Natural killer cell (primary cell): ENCODE measurements around the gene JAZF1. TPM values are rescaled to one million over a fixed set of nuclear protein-coding genes. Genes with fewer than 3 reads are reported as not detected.

ENCODE experiments used
- ATAC-seq, 3 donors: fragments of 150-1000 bp in 2 of 3; fragments of 200-7000 bp in 1 of 3; cut with Tn5 transposase; 1 replicate in 1 of 3; 2 replicates in 2 of 3; pipeline ENCODE4 v1.10.0; 2021; ENCODE audit warnings: mild to moderate bottlenecking in 2 of 3, moderate library complexity in 2 of 3
- DNase-seq, 2 donors: peaks; one replicate each; pipeline versions ENCODE4 v3.0.0 to v3.0.0-alpha.2; 2013 to 2021; ENCODE audit warnings: mixed read lengths in 1 of 2
- H3K27ac ChIP-seq: one replicate; pipeline ENCODE4 v1.5.1; 2013; ENCODE audit warnings: mild to moderate bottlenecking, low read length
- H3K27me3 ChIP-seq: one replicate; pipeline ENCODE4 v1.6.1; 2013; ENCODE audit warnings: low read length; ENCODE audit not compliant: control insufficient read depth, insufficient read depth
- H3K36me3 ChIP-seq: one replicate; pipeline ENCODE4 v1.6.1; 2013; ENCODE audit warnings: low read length; ENCODE audit not compliant: control insufficient read depth, insufficient read depth
- H3K4me1 ChIP-seq: one replicate; pipeline ENCODE4 v1.6.1; 2013; ENCODE audit warnings: low read length; ENCODE audit not compliant: control insufficient read depth, insufficient read depth
- H3K4me3 ChIP-seq: one replicate; pipeline ENCODE4 v1.5.1; 2013; ENCODE audit warnings: low read length
- H3K9me3 ChIP-seq: one replicate; pipeline ENCODE4 v1.6.1; 2013; ENCODE audit warnings: low read length; ENCODE audit not compliant: control insufficient read depth, insufficient read depth
- H3K27ac Mint-ChIP-seq, 2 donors: one replicate each; pipeline ENCODE4 v1.8.0; 2022; ENCODE audit warnings: mild to moderate bottlenecking in 2 of 2, mixed read lengths in 2 of 2, moderate library complexity in 1 of 2
- H3K27me3 Mint-ChIP-seq, 2 donors: one replicate each; pipeline ENCODE4 v1.8.0; 2022; ENCODE audit warnings: low read depth in 2 of 2, mixed read lengths in 2 of 2
- H3K36me3 Mint-ChIP-seq: one replicate; pipeline ENCODE4 v1.8.0; 2022; ENCODE audit warnings: mixed read lengths
- H3K4me1 Mint-ChIP-seq, 2 donors: one replicate each; pipeline ENCODE4 v1.8.0; 2022; ENCODE audit warnings: mixed read lengths in 2 of 2
- H3K4me3 Mint-ChIP-seq: one replicate; pipeline ENCODE4 v1.8.0; 2022; ENCODE audit warnings: mild to moderate bottlenecking, moderate library complexity, mixed read lengths
- H3K9me3 Mint-ChIP-seq, 2 donors: one replicate each; pipeline ENCODE4 v1.8.0; 2022; ENCODE audit warnings: mixed read lengths in 2 of 2
- CTCF ChIP-seq: fragments of 200-600 bp; IDR thresholded peaks from one replicate; pipeline ENCODE4 v1.8.0; 2022; ENCODE audit warnings: antibody characterized with exemption
- WGBS: methylation state at CpG from one replicate; pipeline ENCODE4 v1.1.7; 2013; ENCODE audit warnings: missing lambda C conversion rate; ENCODE audit not compliant: insufficient coverage; 5-methylcytosine and 5-hydroxymethylcytosine counted together
- intact Hi-C: fragments of 100-400 bp; cut with micrococcal nuclease; formaldehyde crosslinking; loops from one replicate; pipeline ENCODE4 v1.14.2; 2022
- total RNA-seq, 4 donors: library from RNA; stranded (reverse); fragments of 120-200 nt in 1 of 4; gene quantifications; one replicate each; pipeline versions ENCODE4 v1.2.3 to v1.2.4, GENCODE V29; 2013 to 2022

The JAZF1 gene
- total RNA-seq, 3 donors from 2014 or later (not counting 1 experiment from before 2014, with no cell fraction given) = 82.5 to 89.7 (median 87.6) TPM

- DNase-seq (peak in 1 of 2 donors; percentile 9), ATAC-seq (peak; percentile 45 to 73 (median 67))
- H3K36me3 Mint-ChIP-seq = no peaks in the 10 kb centered on the region
- Histone ChIP-seq H3K36me3 (no peaks in the 10 kb centered on the region), H3K27ac (no peak overlapping the region), H3K27me3 (no peaks in the 10 kb centered on the region), H3K4me1 (peaks cover 8% of the 10 kb centered on the region), H3K4me3 (no peak overlapping the region), H3K9me3 (no peaks in the 10 kb centered on the region)
- no peak for TF ChIP-seq CTCF
- peaks cover 40% of the 10 kb centered on the region in 2 donors for H3K4me1 Mint-ChIP-seq
- intact Hi-C loops = no loop called here
- WGBS = 86% methylated on average over 5 of the region's 5 CpGs
- peak overlapping the region; percentile 67 to 75 for H3K27ac Mint-ChIP-seq
- H3K27me3 Mint-ChIP-seq = no peaks in the 10 kb centered on the region
- no peaks in the 10 kb centered on the region for H3K9me3 Mint-ChIP-seq
- peak overlapping the region; percentile 50 for H3K4me3 Mint-ChIP-seq
Measured at GRCh38 chr7:28190077-28190710, 9.6 kb upstream of the JAZF1 start.

- intact Hi-C loops = no loop called here
- Histone ChIP-seq H3K27me3 (no peaks in the 10 kb centered on the region), H3K36me3 (no peaks in the 10 kb centered on the region), H3K27ac (no peak overlapping the region), H3K4me3 (no peak overlapping the region), H3K9me3 (no peaks in the 10 kb centered on the region), H3K4me1 (peaks cover 6% of the 10 kb centered on the region)
- H3K27ac Mint-ChIP-seq = no peak overlapping the region
- TF ChIP-seq CTCF = no peak
- H3K9me3 Mint-ChIP-seq = no peaks in the 10 kb centered on the region
- DNase-seq (no peak), ATAC-seq (no peak)
- no peak overlapping the region for H3K4me3 Mint-ChIP-seq
- H3K4me1 Mint-ChIP-seq = peaks cover 28 to 48% of the 10 kb centered on the region in 2 donors
- 97% methylated on average over 6 of the region's 7 CpGs for WGBS
- H3K27me3 Mint-ChIP-seq = no peaks in the 10 kb centered on the region
- no peaks in the 10 kb centered on the region for H3K36me3 Mint-ChIP-seq
Measured at GRCh38 chr7:28187012-28187411, 6.4 kb upstream of the JAZF1 start.

- H3K9me3 Mint-ChIP-seq = no peaks in the 10 kb centered on the region
- 97% methylated on average over 4 of the region's 5 CpGs for WGBS
- Histone ChIP-seq H3K9me3 (no peaks in the 10 kb centered on the region), H3K27me3 (no peaks in the 10 kb centered on the region), H3K4me1 (peaks cover 20% of the 10 kb centered on the region), H3K4me3 (no peak overlapping the region), H3K27ac (no peak overlapping the region), H3K36me3 (no peaks in the 10 kb centered on the region)
- no peak for DNase-seq
- peaks cover 22 to 36% of the 10 kb centered on the region in 2 donors for H3K4me1 Mint-ChIP-seq
- no peak overlapping the region for H3K4me3 Mint-ChIP-seq
- H3K27me3 Mint-ChIP-seq = no peaks in the 10 kb centered on the region
- TF ChIP-seq CTCF = no peak
- no peak for ATAC-seq
- intact Hi-C loops = no loop called here
- H3K36me3 Mint-ChIP-seq = no peaks in the 10 kb centered on the region
- H3K27ac Mint-ChIP-seq = peak overlapping the region in 1 of 2 donors; percentile 93
Measured at GRCh38 chr7:28183627-28184026, 3.0 kb upstream of the JAZF1 start.

- no peaks in the 10 kb centered on the region for H3K9me3 ChIP-seq
- H3K4me1 ChIP-seq = peaks cover 20% of the 10 kb centered on the region
- no peaks in the 10 kb centered on the region for H3K9me3 Mint-ChIP-seq
- ATAC-seq (no peak), DNase-seq (no peak)
- peak overlapping the region; percentile 90 for H3K4me3 Mint-ChIP-seq
- no peaks in the 10 kb centered on the region for H3K36me3 ChIP-seq
- TF ChIP-seq CTCF = no peak
- 42% methylated on average over 2 of the region's 2 CpGs for WGBS
- intact Hi-C loops = no loop called here
- peak overlapping the region; percentile 93 to 98 for H3K27ac Mint-ChIP-seq
- H3K36me3 Mint-ChIP-seq = no peaks in the 10 kb centered on the region
- H3K27me3 Mint-ChIP-seq = no peaks in the 10 kb centered on the region
- no peak overlapping the region for H3K27ac ChIP-seq
- H3K4me1 Mint-ChIP-seq = peaks cover 35 to 48% of the 10 kb centered on the region in 2 donors
- H3K27me3 ChIP-seq = no peaks in the 10 kb centered on the region
- no peak overlapping the region for H3K4me3 ChIP-seq
Measured at GRCh38 chr7:28182071-28182471, 1.5 kb upstream of the JAZF1 start.
